Measurements from ENCODE around the gene MOK. TPM values are rescaled to one million over a fixed set of nuclear protein-coding genes. Genes with fewer than 3 reads are reported as not detected.

Gene MOK
- total and polyA plus RNA-seq, 9 donors, result 20.0 to 51.1 (median 23.8) TPM

- H3K27me3 ChIP-seq, result no peaks in the 10 kb centered on the region
- no peak for DNase-seq
- no peak for TF ChIP-seq POLR2A (IDR thresholded peaks at IDR 0.05)
- no peak for TF ChIP-seq CTCF (IDR thresholded peaks at IDR 0.05)
- TF ChIP-seq EP300 (IDR thresholded peaks at IDR 0.05), result no peak
- H3K4me3 ChIP-seq, result no peak overlapping the region
- 93 to 96% (median 94%) methylated on average over 13 of the region's 13 CpGs for WGBS, 3 donors
- intact Hi-C loops (cut with DNase I), result no loop called here
- no peaks in the 10 kb centered on the region for H3K36me3 ChIP-seq
- H3K27ac ChIP-seq, result no peak overlapping the region
- no peaks in the 10 kb centered on the region for H3K9me3 ChIP-seq
- H3K4me1 ChIP-seq (ENCODE audit: insufficient read depth), result peaks cover 3% of the 10 kb centered on the region
Measured at GRCh38 chr14:102207831-102208365, 97.1 kb downstream of the MOK start.

- Histone ChIP-seq H3K9me3 (no peaks in the 10 kb centered on the region), H3K27me3 (no peaks in the 10 kb centered on the region), H3K27ac (no peak overlapping the region), H3K4me3 (no peak overlapping the region), H3K36me3 (no peaks in the 10 kb centered on the region), H3K4me1 (ENCODE audit: insufficient read depth) (peaks cover 3% of the 10 kb centered on the region)
- WGBS, 3 donors, result 78 to 85% (median 81%) methylated on average over 8 of the region's 8 CpGs
- TF ChIP-seq POLR2A (IDR thresholded peaks at IDR 0.05) (no peak), CTCF (IDR thresholded peaks at IDR 0.05) (no peak), EP300 (IDR thresholded peaks at IDR 0.05) (no peak)
- no peak for DNase-seq
- intact Hi-C loops (cut with DNase I), result no loop called here
Measured at GRCh38 chr14:102206918-102207317, 98.0 kb downstream of the MOK start.

- H3K36me3 ChIP-seq, result no peaks in the 10 kb centered on the region
- no peak overlapping the region for H3K4me3 ChIP-seq
- H3K27ac ChIP-seq, result no peak overlapping the region
- H3K27me3 ChIP-seq, result no peaks in the 10 kb centered on the region
- H3K9me3 ChIP-seq, result no peaks in the 10 kb centered on the region
- intact Hi-C loops (cut with DNase I), result no loop called here
- WGBS, 3 donors, result 89 to 93% (median 90%) methylated on average over 5 of the region's 5 CpGs
- DNase-seq, result no peak
- TF ChIP-seq POLR2A (IDR thresholded peaks at IDR 0.05) (no peak), EP300 (IDR thresholded peaks at IDR 0.05) (no peak), CTCF (IDR thresholded peaks at IDR 0.05) (no peak)
- H3K4me1 ChIP-seq (ENCODE audit: insufficient read depth), result peaks cover 3% of the 10 kb centered on the region
Measured at GRCh38 chr14:102205560-102205959, 99.4 kb downstream of the MOK start.

- Histone ChIP-seq H3K9me3 (no peaks in the 10 kb centered on the region), H3K4me1 (ENCODE audit: insufficient read depth) (peaks cover 3% of the 10 kb centered on the region), H3K27me3 (no peaks in the 10 kb centered on the region), H3K27ac (no peak overlapping the region), H3K36me3 (no peaks in the 10 kb centered on the region), H3K4me3 (no peak overlapping the region)
- WGBS, 3 donors, result 22 to 58% (median 34%) methylated on average over 6 of the region's 6 CpGs
- intact Hi-C loops (cut with DNase I), result no loop called here
- TF ChIP-seq EP300 (IDR thresholded peaks at IDR 0.05) (no peak), POLR2A (IDR thresholded peaks at IDR 0.05) (no peak), CTCF (IDR thresholded peaks at IDR 0.05) (no peak)
- no peak for DNase-seq
Measured at GRCh38 chr14:102203382-102203781, 101.6 kb downstream of the MOK start.

Measured in ovary (tissue), 9 donors.